SK-MEL-5 (cell line): ENCODE measurements around the gene PNPO. TPM values are rescaled to one million over a fixed set of nuclear protein-coding genes. Genes with fewer than 3 reads are reported as not detected.

ENCODE experiments used
- DNase-seq: peaks from one replicate; pipeline ENCODE4 v3.0.0-alpha.2; 2016; ENCODE audit warnings: low read depth, low spot score
- in situ Hi-C: cut with HindIII; loops from 2 replicates; pipeline ENCODE4 v1.10.0; 2016; ENCODE audit warnings: low sequenced_read_pairs, high pct_unique_total_duplicates, low pct_unique_long_range_greater_than_20kb
- total RNA-seq: library from RNA; depleted of rRNA; stranded (reverse); fragments of >200 nt; shearing (Covaris generic); gene quantifications from 2 replicates; pipeline ENCODE4 v1.2.3, GENCODE V29; 2014

The PNPO gene
- total RNA-seq, 1 experiment from 2014 or later: 27.0 TPM

GRCh38 chr17:47945080-47945479, 3.7 kb downstream of the PNPO start:
- peak; percentile 12 for DNase-seq
- in situ Hi-C loops: no loop called here

- in situ Hi-C loops: no loop called here
- DNase-seq: no peak
Measured at GRCh38 chr17:47945529-47946508, 4.4 kb downstream of the PNPO start.

GRCh38 chr17:47946516-47946915, 5.1 kb downstream of the PNPO start:
- no peak for DNase-seq
- in situ Hi-C loops: no loop called here

- DNase-seq: peak; percentile 80
- in situ Hi-C loops: no loop called here
Measured at GRCh38 chr17:47946929-47947397, 5.6 kb downstream of the PNPO start.

- in situ Hi-C loops: no loop called here
- DNase-seq: no peak
Measured at GRCh38 chr17:47948706-47949196, 7.4 kb downstream of the PNPO start.

GRCh38 chr17:47949197-47949759, 7.9 kb downstream of the PNPO start:
- in situ Hi-C loops: no loop called here
- DNase-seq: peak; percentile 76

GRCh38 chr17:47949946-47950345, 8.6 kb downstream of the PNPO start:
- DNase-seq: no peak

GRCh38 chr17:47950448-47950847, 9.1 kb downstream of the PNPO start:
- in situ Hi-C loops: no loop called here
- DNase-seq: no peak

More at GRCh38 chr17:47949946-47950345, 8.6 kb downstream of the PNPO start:
- in situ Hi-C loops: no loop called here

GRCh38 chr17:47952171-47953021, 11.0 kb downstream of the PNPO start:
- in situ Hi-C loops: no loop called here
- DNase-seq: no peak

GRCh38 chr17:47953909-47954308, 12.5 kb downstream of the PNPO start:
- no peak for DNase-seq
- in situ Hi-C loops: no loop called here

GRCh38 chr17:47955497-47956461, 14.4 kb downstream of the PNPO start:
- no peak for DNase-seq
- in situ Hi-C loops: no loop called here

- in situ Hi-C loops: no loop called here
- DNase-seq: no peak
Measured at GRCh38 chr17:47956791-47957590, 15.6 kb downstream of the PNPO start.

- no peak for DNase-seq
- in situ Hi-C loops: no loop called here
Measured at GRCh38 chr17:47957591-47958490, 16.5 kb downstream of the PNPO start, which contains the start of gene PRR15L. Gene PRR15L, minus strand, starts transcription at chr17:47957883. Its CDS starts 4,649 bp downstream, at chr17:47953234.

GRCh38 chr17:47959825-47960655, 18.7 kb downstream of the PNPO start:
- no peak for DNase-seq
- in situ Hi-C loops: no loop called here
